22Rv1 (cell line): Measurements from ENCODE around the gene NRG4.
A peak's percentile ranks its signal among the peaks of the same experiment; 100 is the strongest.
"Not testable (repeated sequence)": the region's sequence is repeated elsewhere in the genome, so short reads cannot be mapped to it uniquely, and the experiment has no call there.

ENCODE experiments used
- H3K27ac ChIP-seq: fragments of 450-650 bp; 2 replicates; pipeline ENCODE4 v1.5.1; 2017
- ZFX ChIP-seq: fragments of 450-650 bp; IDR thresholded peaks from 2 replicates; pipeline ENCODE4 v1.6.1; 2017; ENCODE audit warnings: antibody characterized with exemption, borderline replicate concordance
- TF ChIP-seq, protein P1 (sequence below): fragments of 450-650 bp; IDR thresholded peaks from 2 replicates; pipeline ENCODE4 v1.5.1; 2017; ENCODE audit warnings: mild to moderate bottlenecking

NRG4 gene

DNA sequence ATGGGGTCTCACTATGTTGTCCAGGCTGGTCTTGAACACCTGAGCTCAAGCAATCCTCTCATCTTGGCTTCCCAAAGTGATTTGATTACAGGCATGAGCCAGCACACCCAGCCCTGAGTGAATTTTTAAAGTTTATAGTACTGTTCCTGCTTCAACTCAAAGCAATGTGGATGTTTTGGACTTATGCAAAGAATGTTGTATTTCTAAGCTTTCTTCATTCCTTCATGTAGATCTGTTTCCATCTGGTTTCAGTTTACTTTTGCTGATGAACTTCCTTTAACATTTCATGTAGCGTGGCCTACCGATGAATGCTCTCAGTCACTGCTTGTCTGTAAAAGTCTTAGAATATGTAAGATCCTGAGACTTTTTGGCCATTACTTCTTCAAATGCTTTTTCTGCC is 23.2 kb downstream of the NRG4 start:
- no peak overlapping the region for H3K27ac ChIP-seq
- TF ChIP-seq ZFX, result no peak
- TF ChIP-seq, protein P1, sequence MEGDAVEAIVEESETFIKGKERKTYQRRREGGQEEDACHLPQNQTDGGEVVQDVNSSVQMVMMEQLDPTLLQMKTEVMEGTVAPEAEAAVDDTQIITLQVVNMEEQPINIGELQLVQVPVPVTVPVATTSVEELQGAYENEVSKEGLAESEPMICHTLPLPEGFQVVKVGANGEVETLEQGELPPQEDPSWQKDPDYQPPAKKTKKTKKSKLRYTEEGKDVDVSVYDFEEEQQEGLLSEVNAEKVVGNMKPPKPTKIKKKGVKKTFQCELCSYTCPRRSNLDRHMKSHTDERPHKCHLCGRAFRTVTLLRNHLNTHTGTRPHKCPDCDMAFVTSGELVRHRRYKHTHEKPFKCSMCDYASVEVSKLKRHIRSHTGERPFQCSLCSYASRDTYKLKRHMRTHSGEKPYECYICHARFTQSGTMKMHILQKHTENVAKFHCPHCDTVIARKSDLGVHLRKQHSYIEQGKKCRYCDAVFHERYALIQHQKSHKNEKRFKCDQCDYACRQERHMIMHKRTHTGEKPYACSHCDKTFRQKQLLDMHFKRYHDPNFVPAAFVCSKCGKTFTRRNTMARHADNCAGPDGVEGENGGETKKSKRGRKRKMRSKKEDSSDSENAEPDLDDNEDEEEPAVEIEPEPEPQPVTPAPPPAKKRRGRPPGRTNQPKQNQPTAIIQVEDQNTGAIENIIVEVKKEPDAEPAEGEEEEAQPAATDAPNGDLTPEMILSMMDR, result no peak

DNA sequence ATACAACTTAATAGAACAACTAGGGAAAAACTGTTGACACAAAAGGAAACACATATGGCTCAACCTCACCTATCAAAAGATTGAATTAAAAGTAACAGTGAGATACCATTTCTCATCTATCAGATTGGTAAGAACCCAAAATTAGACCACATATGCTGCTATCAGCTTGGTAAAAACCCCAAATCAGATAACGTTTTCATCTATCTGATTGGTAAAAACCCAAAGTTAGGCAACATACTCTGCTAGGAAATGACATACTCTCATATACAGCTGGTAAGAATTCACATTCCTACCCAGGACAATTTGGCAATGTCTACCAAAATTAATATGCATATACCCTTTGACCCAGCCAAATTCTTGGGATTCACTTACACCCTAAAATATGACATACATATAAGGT is 26.3 kb downstream of the NRG4 start:
- no peak overlapping the region for H3K27ac ChIP-seq
- TF ChIP-seq, protein P1, result no peak
- no peak for TF ChIP-seq ZFX

DNA sequence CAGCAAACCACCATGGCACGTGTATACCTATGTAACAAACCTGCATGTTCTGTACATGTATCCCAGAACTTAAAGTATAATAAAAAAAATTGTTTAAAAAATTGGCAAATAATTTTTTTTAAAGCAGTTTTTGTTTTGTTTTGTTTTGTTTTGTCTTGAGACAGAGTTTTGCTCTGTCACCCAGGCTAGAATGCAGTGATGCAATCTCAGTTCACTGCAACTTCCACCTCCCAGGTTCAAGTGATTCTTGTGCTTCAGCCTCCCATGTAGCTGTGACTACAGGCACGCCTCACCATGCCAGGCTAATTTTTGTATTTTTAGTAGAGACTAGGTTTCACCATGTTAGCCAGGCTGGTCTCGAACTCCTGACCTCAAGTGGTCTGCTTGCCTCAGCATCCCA is 27.5 kb downstream of the NRG4 start:
- H3K27ac ChIP-seq, result not testable (repeated sequence)

DNA sequence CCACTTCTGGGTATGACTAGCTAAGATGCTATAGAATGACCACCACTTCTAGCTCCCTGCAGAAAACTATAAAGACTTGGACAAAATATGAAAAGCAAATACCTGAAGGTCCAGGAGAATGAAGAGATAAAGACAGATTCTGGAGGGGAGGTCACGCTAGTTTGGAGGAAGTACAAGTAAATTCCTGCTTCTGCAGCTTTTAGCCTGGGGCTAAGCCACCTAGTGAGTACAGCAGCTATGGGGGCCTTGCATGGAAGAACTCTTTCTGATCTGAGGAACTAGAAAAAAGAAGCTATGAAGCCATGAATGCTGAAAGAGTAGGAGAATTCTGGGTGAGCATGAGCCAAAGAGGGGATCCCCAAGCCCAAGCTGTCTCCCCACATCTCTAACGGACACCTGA is 29.8 kb downstream of the NRG4 start:
- no peak overlapping the region for H3K27ac ChIP-seq
- TF ChIP-seq, protein P1, result no peak
- no peak for TF ChIP-seq ZFX

DNA sequence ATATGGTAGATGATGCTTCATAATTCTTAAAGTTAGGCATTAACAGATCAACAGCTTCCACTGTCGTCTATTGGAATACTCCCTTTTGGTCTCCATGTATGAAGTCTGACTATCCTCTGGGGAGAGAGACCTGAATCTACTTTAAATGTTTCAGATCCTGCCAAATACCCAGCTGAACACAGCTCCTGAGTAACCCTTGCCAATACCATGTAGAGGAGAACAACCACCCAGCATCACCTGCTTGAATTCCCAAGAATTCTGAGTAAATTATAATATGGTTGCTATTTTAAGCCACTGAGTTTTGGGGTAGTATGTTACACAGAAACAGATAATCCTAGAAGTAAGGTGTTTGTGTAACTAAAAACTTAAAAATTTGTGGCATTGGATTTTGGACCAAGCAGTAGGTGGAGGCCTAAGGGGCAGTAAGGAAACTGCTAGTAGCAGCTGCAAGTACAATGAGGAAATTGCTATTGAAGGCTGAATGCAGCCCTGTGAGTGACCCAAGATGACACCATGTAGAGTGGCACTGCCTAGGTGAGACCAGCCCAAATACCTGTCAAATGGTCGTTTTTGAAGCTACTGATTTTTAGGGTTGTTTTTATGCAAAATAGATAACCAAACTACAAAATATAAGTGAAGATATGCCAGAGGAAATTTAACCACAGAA is 30.9 kb downstream of the NRG4 start:
- H3K27ac ChIP-seq, result no peak overlapping the region
- TF ChIP-seq, protein P1, result no peak

DNA sequence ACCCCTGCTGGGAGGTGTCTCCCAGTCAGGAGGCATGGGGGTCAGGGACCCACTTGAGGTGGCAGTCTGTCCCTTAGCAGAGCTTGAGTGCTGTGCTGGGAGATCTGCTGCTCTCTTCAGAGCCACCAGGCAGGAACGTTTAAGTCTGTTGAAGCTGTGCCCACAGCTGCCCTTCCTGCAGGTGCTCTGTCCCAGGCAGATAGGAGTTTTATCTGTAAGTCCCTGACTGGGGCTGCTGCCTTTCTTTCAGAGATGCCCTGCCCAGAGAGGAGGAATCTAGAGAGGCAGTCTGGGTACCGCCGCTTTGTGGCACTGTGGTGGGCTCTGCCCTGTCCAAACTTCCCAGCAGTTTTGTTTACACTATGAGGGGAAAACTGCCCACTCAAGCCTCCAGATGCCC is 35.5 kb downstream of the NRG4 start:
- H3K27ac ChIP-seq, result not testable (repeated sequence)

DNA sequence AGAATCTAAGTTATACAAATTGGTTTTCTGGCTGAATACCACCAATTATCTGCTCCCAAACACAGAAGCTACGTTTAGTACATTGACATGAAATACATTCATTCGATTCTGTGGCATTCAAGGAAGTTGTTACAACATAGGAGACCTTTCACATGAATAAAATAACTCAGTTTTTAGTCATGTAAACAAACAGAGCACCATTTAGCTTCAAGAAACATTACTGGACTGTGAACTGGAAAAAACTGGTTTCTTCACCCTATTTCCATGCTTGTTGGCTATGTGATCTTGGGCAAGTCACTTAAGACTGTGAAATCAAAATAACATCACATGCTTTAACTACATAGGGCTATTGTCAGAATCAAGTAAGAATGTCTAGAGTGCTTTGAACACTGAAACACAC is 46.2 kb downstream of the NRG4 start:
- H3K27ac ChIP-seq, result peak overlapping the region; percentile 65; the same call in 1 of the 2 replicates
- TF ChIP-seq ZFX, result no peak
- TF ChIP-seq, protein P1, result no peak

DNA sequence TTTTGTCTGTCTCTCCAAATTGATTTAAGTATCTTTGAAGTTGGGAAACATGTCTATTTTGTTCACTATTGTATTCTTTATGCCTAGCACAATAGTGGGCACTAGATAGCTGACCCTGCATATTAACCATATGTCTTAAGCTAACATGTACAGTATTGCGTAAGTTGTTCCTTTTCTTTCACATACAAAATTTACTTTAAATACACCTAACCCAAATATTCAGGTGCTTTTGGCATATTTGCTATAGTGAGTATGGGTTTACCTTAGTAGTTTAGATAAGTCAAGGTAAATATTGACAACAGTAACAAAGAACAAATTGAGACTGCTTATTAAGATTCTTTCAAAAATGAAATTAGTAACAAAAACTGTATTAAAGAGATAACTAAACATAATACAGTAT is 50.9 kb downstream of the NRG4 start:
- peak overlapping the region; percentile 12; the same call in 1 of the 2 replicates for H3K27ac ChIP-seq
- TF ChIP-seq ZFX, result no peak
- TF ChIP-seq, protein P1, result no peak

DNA sequence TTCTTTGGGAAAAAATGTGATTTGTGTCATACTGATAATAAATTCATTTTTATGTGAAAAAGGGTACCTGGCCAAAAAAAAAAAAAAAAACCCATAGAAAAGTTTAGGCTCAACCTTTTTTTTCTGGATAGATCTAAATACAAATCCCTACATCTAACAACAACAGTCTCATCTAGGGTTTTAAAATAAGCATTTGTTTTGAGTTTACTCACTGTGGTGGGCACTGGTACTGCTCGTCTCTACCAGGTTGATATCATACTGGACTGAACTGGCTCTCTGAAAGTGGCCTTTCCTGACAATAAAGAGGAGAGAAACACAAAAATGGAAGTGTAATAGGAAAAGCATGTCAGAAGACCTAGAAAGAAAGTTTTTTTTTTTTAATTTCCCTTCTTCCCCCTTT is 56.5 kb downstream of the NRG4 start:
- no peak overlapping the region for H3K27ac ChIP-seq
- TF ChIP-seq, protein P1, result no peak
- no peak for TF ChIP-seq ZFX
